Measurements from ENCODE around the gene DOK4.
"Not testable (repeated sequence)": the region's sequence is repeated elsewhere in the genome, so short reads cannot be mapped to it uniquely, and the experiment has no call there.

The DOK4 gene

DNA sequence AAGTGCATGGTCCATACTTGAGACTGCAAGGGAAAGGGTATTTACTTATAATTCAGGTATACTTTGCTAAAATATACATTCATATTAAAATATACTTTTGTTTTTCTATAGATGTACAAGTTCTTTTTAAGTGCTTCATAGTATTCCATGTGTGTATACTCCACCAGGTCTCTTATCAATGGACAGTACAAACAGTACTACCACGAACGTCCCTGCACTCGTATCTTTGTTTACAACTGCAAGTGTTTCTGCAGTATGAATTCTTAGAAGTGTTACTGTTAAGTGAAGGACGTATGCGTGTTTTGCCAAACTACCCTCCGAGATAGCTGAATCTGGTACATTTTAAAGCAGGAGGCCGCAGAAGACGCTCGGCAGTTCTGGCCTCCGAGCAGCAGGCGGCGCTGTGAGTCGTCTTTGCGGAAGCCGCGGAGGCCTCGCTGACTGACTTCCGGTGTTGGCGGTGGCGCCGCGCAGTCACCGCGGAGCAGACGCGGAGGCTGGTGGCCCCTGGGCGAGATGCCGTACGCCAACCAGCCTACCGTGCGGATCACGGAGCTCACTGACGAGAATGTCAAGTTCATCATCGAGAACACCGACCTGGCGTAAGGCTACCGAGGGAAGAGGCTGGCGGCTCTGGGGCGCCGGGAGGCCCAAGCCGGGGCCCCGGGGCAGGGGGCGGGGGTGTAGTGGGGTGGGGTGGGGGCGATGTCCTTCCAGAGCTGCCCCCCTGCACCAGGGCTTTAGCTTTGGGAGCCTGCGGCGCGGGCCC is 23.9 kb downstream of the DOK4 start, which contains the start of gene POLR2C:
TSS of gene POLR2C (plus strand) at position 471 of the 769 bp plus-strand sequence. CDS start at position 517, 46 bp downstream.
- Histone ChIP-seq H3K9ac (ENCODE audit: insufficient read length) (peak within 1 kb of the TSS; percentile 80), H3K4me3 (peak within 1 kb of the TSS; percentile 79), H3K27ac (no peak within 1 kb of the TSS), H3K9me3 (ENCODE audit: low read depth, low read length) (no peaks in the 10 kb centered on the region), H3K36me3 (ENCODE audit: insufficient read depth, low read length) (peaks cover 24% of the 10 kb centered on the region)
- no peak for DNase-seq (ENCODE audit: low read depth, low spot score)
- TF ChIP-seq POLR2AphosphoS5 (IDR thresholded peaks at IDR 0.05; ENCODE audit: borderline replicate concordance, low read depth, low read length), result peak; percentile 90
- TF ChIP-seq EZH2 (IDR thresholded peaks at IDR 0.05), result no peak
- no peak for TF ChIP-seq FOXP2 (optimal IDR thresholded peaks at IDR 0.05; ENCODE audit: control extremely low read depth, extremely low read length, insufficient read depth)

GRCh38 chr16:57452021-57452420 is 34.3 kb downstream of the DOK4 start:
- no peak overlapping the region for H3K9ac ChIP-seq (ENCODE audit: insufficient read length)
- DNase-seq (ENCODE audit: low read depth, low spot score), result no peak
- TF ChIP-seq POLR2AphosphoS5 (IDR thresholded peaks at IDR 0.05; ENCODE audit: borderline replicate concordance, low read depth, low read length) (no peak), FOXP2 (optimal IDR thresholded peaks at IDR 0.05; ENCODE audit: control extremely low read depth, extremely low read length, insufficient read depth) (no peak), EZH2 (IDR thresholded peaks at IDR 0.05) (no peak)
- no peaks in the 10 kb centered on the region; the same call in 1 of the 2 replicates for H3K36me3 ChIP-seq (ENCODE audit: insufficient read depth, low read length)
- H3K27ac ChIP-seq, result no peak overlapping the region
- no peaks in the 10 kb centered on the region for H3K9me3 ChIP-seq (ENCODE audit: low read depth, low read length)
- no peak overlapping the region for H3K4me3 ChIP-seq

DNA sequence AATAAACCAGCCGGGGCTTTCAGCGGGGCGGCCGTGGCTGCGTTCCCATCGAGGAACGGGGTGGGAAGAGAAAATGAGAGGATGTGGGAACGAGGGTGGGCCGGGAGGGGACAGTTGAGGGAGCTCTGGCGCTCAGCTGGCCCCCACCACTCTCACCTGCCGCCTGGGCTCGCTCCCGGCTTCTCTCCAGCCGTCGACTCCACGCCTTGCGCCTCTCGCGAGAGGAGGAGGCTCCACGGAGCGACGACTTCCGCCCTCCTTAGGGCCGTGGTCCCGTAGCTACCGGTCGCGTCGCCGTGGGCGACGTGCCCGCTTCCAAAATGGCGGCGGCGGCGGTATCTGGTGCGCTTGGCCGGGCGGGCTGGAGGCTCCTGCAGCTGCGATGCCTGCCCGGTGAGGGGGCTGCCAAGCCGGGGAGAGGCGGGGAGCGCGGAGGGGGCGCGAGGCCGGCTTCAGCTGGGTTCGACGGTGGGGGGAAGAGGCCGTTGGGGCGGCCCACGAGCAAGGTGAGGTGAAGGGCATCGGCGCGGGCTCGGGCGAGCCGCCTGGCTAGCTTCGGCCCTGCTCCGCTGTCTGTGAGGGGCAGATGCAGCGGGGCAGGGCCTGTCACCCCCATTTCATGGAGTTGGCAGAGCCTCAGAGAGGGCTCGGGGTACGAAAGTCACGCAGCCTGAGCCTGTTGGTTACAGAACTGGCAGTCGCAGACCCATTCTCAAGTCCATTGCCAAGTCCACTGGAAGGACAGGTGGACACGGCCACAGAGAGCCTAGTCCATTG is 38.9 kb downstream of the DOK4 start, which contains the start of the genes CIAPIN1 and COQ9:
TSS of gene CIAPIN1 (minus strand) at position 200 of the 777 bp plus-strand sequence. CDS start 6,457 bp downstream, outside the sequence.
TSS of gene COQ9 (plus strand) at position 294 of the 777 bp plus-strand sequence. CDS start at position 321, 27 bp downstream.
- no peak for DNase-seq (ENCODE audit: low read depth, low spot score)
- TF ChIP-seq FOXP2 (optimal IDR thresholded peaks at IDR 0.05; ENCODE audit: control extremely low read depth, extremely low read length, insufficient read depth), result no peak
- TF ChIP-seq POLR2AphosphoS5 (IDR thresholded peaks at IDR 0.05; ENCODE audit: borderline replicate concordance, low read depth, low read length), result peak; percentile 90; the same call in 1 of the 2 replicates
- Histone ChIP-seq H3K27ac (peak within 1 kb of the TSS; percentile 50; the same call in 1 of the 2 replicates), H3K36me3 (ENCODE audit: insufficient read depth, low read length) (no peaks in the 10 kb centered on the region; the same call in 1 of the 2 replicates), H3K4me3 (peak within 1 kb of the TSS; percentile 85), H3K9me3 (ENCODE audit: low read depth, low read length) (no peaks in the 10 kb centered on the region), H3K9ac (ENCODE audit: insufficient read length) (peak within 1 kb of the TSS; percentile 94)

GRCh38 chr16:57446531-57447185 is 39.6 kb downstream of the DOK4 start:
- Histone ChIP-seq H3K36me3 (ENCODE audit: insufficient read depth, low read length) (no peaks in the 10 kb centered on the region; the same call in 1 of the 2 replicates), H3K9me3 (ENCODE audit: low read depth, low read length) (no peaks in the 10 kb centered on the region), H3K9ac (ENCODE audit: insufficient read length) (peak overlapping the region; percentile 94), H3K4me3 (peak overlapping the region; percentile 85), H3K27ac (no peak overlapping the region; the same call in 1 of the 2 replicates)
- TF ChIP-seq POLR2AphosphoS5 (IDR thresholded peaks at IDR 0.05; ENCODE audit: borderline replicate concordance, low read depth, low read length) (no peak), FOXP2 (optimal IDR thresholded peaks at IDR 0.05; ENCODE audit: control extremely low read depth, extremely low read length, insufficient read depth) (no peak), EZH2 (IDR thresholded peaks at IDR 0.05) (no peak)
- no peak for DNase-seq (ENCODE audit: low read depth, low spot score)

- no peaks in the 10 kb centered on the region for H3K9me3 ChIP-seq (ENCODE audit: low read depth, low read length)
Observed at GRCh38 chr16:57445510-57445909, 40.8 kb downstream of the DOK4 start.

GRCh38 chr16:57444711-57445110 is 41.6 kb downstream of the DOK4 start:
- Histone ChIP-seq H3K9ac (ENCODE audit: insufficient read length) (no peak overlapping the region), H3K4me3 (no peak overlapping the region), H3K9me3 (ENCODE audit: low read depth, low read length) (no peaks in the 10 kb centered on the region), H3K27ac (no peak overlapping the region), H3K36me3 (ENCODE audit: insufficient read depth, low read length) (peaks cover 4% of the 10 kb centered on the region; the same call in 1 of the 2 replicates)
- TF ChIP-seq POLR2AphosphoS5 (IDR thresholded peaks at IDR 0.05; ENCODE audit: borderline replicate concordance, low read depth, low read length), result no peak
- TF ChIP-seq FOXP2 (optimal IDR thresholded peaks at IDR 0.05; ENCODE audit: control extremely low read depth, extremely low read length, insufficient read depth), result no peak
- TF ChIP-seq EZH2 (IDR thresholded peaks at IDR 0.05), result no peak
- no peak for DNase-seq (ENCODE audit: low read depth, low spot score)

More at GRCh38 chr16:57445510-57445909, 40.8 kb downstream of the DOK4 start:
- Histone ChIP-seq H3K9ac (ENCODE audit: insufficient read length) (no peak overlapping the region), H3K27ac (no peak overlapping the region), H3K36me3 (ENCODE audit: insufficient read depth, low read length) (peaks cover 4% of the 10 kb centered on the region; the same call in 1 of the 2 replicates), H3K4me3 (no peak overlapping the region)
- TF ChIP-seq EZH2 (IDR thresholded peaks at IDR 0.05) (no peak), POLR2AphosphoS5 (IDR thresholded peaks at IDR 0.05; ENCODE audit: borderline replicate concordance, low read depth, low read length) (no peak), FOXP2 (optimal IDR thresholded peaks at IDR 0.05; ENCODE audit: control extremely low read depth, extremely low read length, insufficient read depth) (no peak)
- no peak for DNase-seq (ENCODE audit: low read depth, low spot score)

DNA sequence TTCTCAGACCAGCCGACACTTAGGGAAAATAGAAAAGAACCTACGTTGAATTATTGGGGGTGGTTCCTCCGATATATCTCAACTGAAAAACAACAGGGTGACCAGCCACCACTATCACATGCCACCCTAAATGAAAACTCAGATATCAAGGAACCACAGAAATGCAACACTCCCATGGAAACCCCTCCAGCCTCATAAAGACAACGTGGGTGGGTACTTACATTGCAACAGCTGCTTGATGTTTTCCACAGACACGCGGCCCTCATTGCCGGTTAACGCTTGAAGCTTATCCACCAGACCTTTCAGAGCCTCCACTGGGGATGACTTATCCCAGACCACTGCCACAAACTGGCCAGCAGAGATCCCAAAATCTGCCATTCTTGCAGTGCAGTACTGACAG is 45.7 kb downstream of the DOK4 start:
- not testable (repeated sequence) for DNase-seq (ENCODE audit: low read depth, low spot score); H3K27ac ChIP-seq; H3K9ac ChIP-seq (ENCODE audit: insufficient read length); H3K9me3 ChIP-seq (ENCODE audit: low read depth, low read length); H3K4me3 ChIP-seq
- peaks cover 13% of the 10 kb centered on the region; the same call in 1 of the 2 replicates for H3K36me3 ChIP-seq (ENCODE audit: insufficient read depth, low read length)

DNA sequence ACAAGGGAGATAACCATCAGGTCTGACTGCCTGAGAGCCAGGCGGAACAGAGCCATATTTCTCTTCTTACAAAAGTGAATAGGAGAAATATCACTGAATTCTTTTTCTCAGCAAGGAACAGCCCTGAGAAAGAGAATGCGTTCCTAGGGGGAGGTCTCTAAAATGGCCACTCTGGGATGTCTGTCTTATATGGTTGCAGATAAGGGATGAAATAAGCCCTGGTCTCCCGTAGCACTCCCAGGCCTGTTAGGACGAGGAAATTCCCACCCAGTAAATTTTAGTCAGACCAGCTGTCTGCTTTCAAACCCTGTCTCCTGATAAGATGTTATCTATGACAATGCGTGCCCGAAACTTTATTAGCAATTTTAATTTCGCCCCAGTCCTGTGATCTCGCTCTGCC is 46.3 kb downstream of the DOK4 start:
- DNase-seq (ENCODE audit: low read depth, low spot score); H3K4me3 ChIP-seq; H3K9me3 ChIP-seq (ENCODE audit: low read depth, low read length); H3K9ac ChIP-seq (ENCODE audit: insufficient read length); H3K27ac ChIP-seq: not testable (repeated sequence)
- H3K36me3 ChIP-seq (ENCODE audit: insufficient read depth, low read length), result peaks cover 13% of the 10 kb centered on the region; the same call in 1 of the 2 replicates
